Measurements from ENCODE around the gene NR2F6.

NR2F6 gene

GRCh38 chr19:17264641-17264979 lies 18.9 kb upstream of the NR2F6 start, which contains the start of gene USHBP1:
Gene USHBP1, minus strand, starts transcription at chr19:17264745. Its CDS starts 446 bp downstream, at chr19:17264299.
- peaks cover 8% of the 10 kb centered on the region for H3K4me1 ChIP-seq (ENCODE audit: insufficient read depth, low read length, poor library complexity, severe bottlenecking)
- no peak within 1 kb of the TSS for H3K4me2 ChIP-seq (ENCODE audit: low read depth, low read length, poor library complexity, severe bottlenecking)
- TF ChIP-seq CTCF (conservative IDR thresholded peaks at IDR 0.05; ENCODE audit: low read length) (no peak), EZH2phosphoT487 (IDR thresholded peaks at IDR 0.05; ENCODE audit: borderline replicate concordance) (no peak)
- H3F3A ChIP-seq (ENCODE audit: low read depth), result no peaks in the 10 kb centered on the region
- peak within 1 kb of the TSS; percentile 50 for H2AFZ ChIP-seq (ENCODE audit: low read length)
- H4K20me1 ChIP-seq (ENCODE audit: insufficient read depth, low read length, poor library complexity, severe bottlenecking), result no peaks in the 10 kb centered on the region
- peaks cover 20% of the 10 kb centered on the region for H3K79me2 ChIP-seq (ENCODE audit: insufficient read depth, low read length)
- no peaks in the 10 kb centered on the region for H3K9me2 ChIP-seq (replicated peaks; ENCODE audit: low read depth, low read length)
- H3K27me3 ChIP-seq (ENCODE audit: insufficient read depth, low read length, poor library complexity, severe bottlenecking), result no peaks in the 10 kb centered on the region
- peaks cover under 1% of the 10 kb centered on the region; the same call in 1 of the 2 replicates for H3K9me3 ChIP-seq (ENCODE audit: insufficient read depth, low read depth, low read length)
- no peak within 1 kb of the TSS for H3K4me3 ChIP-seq (ENCODE audit: low read length, poor library complexity, severe bottlenecking)
- H3K9ac ChIP-seq (ENCODE audit: low read depth, low read length, poor library complexity, severe bottlenecking), result peak within 1 kb of the TSS; percentile 23
- H3K36me3 ChIP-seq (ENCODE audit: insufficient read depth, low read length), result no peaks in the 10 kb centered on the region

GRCh38 chr19:17263712-17264640 lies 18.3 kb upstream of the NR2F6 start:
- Histone ChIP-seq H3K4me2 (ENCODE audit: low read depth, low read length, poor library complexity, severe bottlenecking) (no peak overlapping the region), H3K9ac (ENCODE audit: low read depth, low read length, poor library complexity, severe bottlenecking) (peak overlapping the region; percentile 23), H3K9me3 (ENCODE audit: insufficient read depth, low read depth, low read length) (peaks cover 4% of the 10 kb centered on the region; the same call in 1 of the 2 replicates), H3F3A (ENCODE audit: low read depth) (no peaks in the 10 kb centered on the region), H2AFZ (ENCODE audit: low read length) (peak overlapping the region; percentile 50; the same call in 1 of the 2 replicates), H4K20me1 (ENCODE audit: insufficient read depth, low read length, poor library complexity, severe bottlenecking) (no peaks in the 10 kb centered on the region), H3K36me3 (ENCODE audit: insufficient read depth, low read length) (no peaks in the 10 kb centered on the region), H3K9me2 (replicated peaks; ENCODE audit: low read depth, low read length) (no peaks in the 10 kb centered on the region), H3K27me3 (ENCODE audit: insufficient read depth, low read length, poor library complexity, severe bottlenecking) (no peaks in the 10 kb centered on the region), H3K79me2 (ENCODE audit: insufficient read depth, low read length) (peaks cover 17% of the 10 kb centered on the region), H3K4me3 (ENCODE audit: low read length, poor library complexity, severe bottlenecking) (no peak overlapping the region), H3K4me1 (ENCODE audit: insufficient read depth, low read length, poor library complexity, severe bottlenecking) (peaks cover 8% of the 10 kb centered on the region)
- TF ChIP-seq EZH2phosphoT487 (IDR thresholded peaks at IDR 0.05; ENCODE audit: borderline replicate concordance) (no peak), CTCF (conservative IDR thresholded peaks at IDR 0.05; ENCODE audit: low read length) (no peak)

- no peaks in the 10 kb centered on the region for H3F3A ChIP-seq (ENCODE audit: low read depth)
- peaks cover 3% of the 10 kb centered on the region for H3K79me2 ChIP-seq (ENCODE audit: insufficient read depth, low read length)
- H3K4me3 ChIP-seq (ENCODE audit: low read length, poor library complexity, severe bottlenecking), result no peak overlapping the region
- H2AFZ ChIP-seq (ENCODE audit: low read length), result no peak overlapping the region
- H3K4me2 ChIP-seq (ENCODE audit: low read depth, low read length, poor library complexity, severe bottlenecking), result no peak overlapping the region
- H3K9ac ChIP-seq (ENCODE audit: low read depth, low read length, poor library complexity, severe bottlenecking), result no peak overlapping the region
- H3K9me2 ChIP-seq (replicated peaks; ENCODE audit: low read depth, low read length), result no peaks in the 10 kb centered on the region
- TF ChIP-seq CTCF (conservative IDR thresholded peaks at IDR 0.05; ENCODE audit: low read length) (no peak), EZH2phosphoT487 (IDR thresholded peaks at IDR 0.05; ENCODE audit: borderline replicate concordance) (no peak)
- peaks cover 4% of the 10 kb centered on the region; the same call in 1 of the 2 replicates for H3K9me3 ChIP-seq (ENCODE audit: insufficient read depth, low read depth, low read length)
- no peaks in the 10 kb centered on the region for H3K27me3 ChIP-seq (ENCODE audit: insufficient read depth, low read length, poor library complexity, severe bottlenecking)
- H4K20me1 ChIP-seq (ENCODE audit: insufficient read depth, low read length, poor library complexity, severe bottlenecking), result no peaks in the 10 kb centered on the region
- no peaks in the 10 kb centered on the region for H3K36me3 ChIP-seq (ENCODE audit: insufficient read depth, low read length)
- H3K4me1 ChIP-seq (ENCODE audit: insufficient read depth, low read length, poor library complexity, severe bottlenecking), result peaks cover 8% of the 10 kb centered on the region
Observed at GRCh38 chr19:17262557-17262956, 16.8 kb upstream of the NR2F6 start.
